GM20431 (cell line): Measurements from ENCODE around the gene RYR1.
"Not testable (repeated sequence)": the region's sequence is repeated elsewhere in the genome, so short reads cannot be mapped to it uniquely, and the experiment has no call there.

ENCODE experiments used
- in situ Hi-C: fragments of 300-500 bp; cut with MseI, MboI; formaldehyde crosslinking; loops from one replicate; pipeline ENCODE4 v1.15.0; 2020; ENCODE audit warnings: low sequenced_read_pairs; ENCODE audit not compliant: unreplicated experiment

RYR1 gene

DNA sequence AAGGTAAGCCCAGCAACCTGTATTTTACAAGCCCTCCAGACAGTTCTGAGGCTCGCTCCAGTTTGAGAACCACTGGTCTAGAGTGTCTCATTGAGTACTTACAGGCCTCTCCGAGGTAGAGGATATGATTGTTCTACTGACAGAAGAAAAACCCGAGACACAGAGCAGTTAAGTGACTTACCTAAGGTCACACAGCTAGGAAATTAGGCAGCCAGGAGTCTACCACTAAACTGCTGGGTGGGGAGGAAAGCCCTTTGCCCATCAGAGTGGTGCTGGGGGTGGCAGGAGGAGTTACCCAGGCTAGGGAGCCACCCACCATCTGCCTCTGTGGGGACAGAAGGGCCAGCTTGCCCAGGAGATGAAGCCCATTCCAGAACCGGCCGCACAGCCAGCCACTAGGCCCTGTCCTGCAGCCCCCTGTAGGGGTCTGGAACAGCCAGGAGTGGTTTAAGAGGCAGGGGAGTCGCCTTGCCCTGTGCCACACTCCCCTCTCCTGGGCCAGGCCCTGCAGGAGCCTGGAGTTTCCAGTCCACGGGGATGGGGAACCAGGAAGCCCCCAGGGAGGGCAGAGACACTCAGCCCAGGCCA is 8.2 kb upstream of the RYR1 start:
- in situ Hi-C loops: no loop called here

DNA sequence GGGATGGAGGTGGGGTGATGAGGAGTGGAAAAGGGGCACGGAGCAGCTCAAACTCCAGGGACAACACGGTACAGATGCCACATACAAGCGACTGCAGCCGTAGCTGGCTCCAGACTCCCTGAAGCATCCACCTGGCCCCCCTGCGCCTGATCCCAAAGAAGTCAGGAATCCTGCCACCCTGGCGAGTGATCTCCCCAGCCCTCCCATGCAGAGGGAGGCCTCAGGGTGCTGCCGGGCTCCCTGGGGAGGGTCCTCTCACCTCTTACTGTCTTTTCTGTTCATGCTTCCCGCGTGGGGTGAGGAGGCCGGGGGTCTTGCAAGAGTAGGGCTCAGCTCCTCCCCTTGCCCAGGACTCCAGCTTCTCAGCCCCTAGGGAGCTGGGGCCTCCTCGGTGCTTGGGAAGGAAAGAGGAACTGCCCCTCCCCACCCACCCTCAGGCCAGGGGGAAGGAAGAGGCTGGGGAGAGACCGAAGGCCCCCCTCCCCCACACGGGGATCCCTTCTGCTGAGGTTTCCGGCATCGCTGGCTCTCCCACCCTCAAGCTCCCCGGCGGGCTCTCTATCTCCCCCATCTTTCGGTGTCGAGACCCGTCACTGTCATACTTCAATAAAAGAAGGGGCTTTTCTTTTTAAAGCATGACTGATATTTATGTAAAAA is 7.6 kb upstream of the RYR1 start, which contains the start of gene RASGRP4:
Gene RASGRP4, minus strand, starts transcription at position 410 of the 657 bp plus-strand sequence. Its CDS starts 128 bp downstream, at position 282.
- in situ Hi-C loops: no loop called here

DNA sequence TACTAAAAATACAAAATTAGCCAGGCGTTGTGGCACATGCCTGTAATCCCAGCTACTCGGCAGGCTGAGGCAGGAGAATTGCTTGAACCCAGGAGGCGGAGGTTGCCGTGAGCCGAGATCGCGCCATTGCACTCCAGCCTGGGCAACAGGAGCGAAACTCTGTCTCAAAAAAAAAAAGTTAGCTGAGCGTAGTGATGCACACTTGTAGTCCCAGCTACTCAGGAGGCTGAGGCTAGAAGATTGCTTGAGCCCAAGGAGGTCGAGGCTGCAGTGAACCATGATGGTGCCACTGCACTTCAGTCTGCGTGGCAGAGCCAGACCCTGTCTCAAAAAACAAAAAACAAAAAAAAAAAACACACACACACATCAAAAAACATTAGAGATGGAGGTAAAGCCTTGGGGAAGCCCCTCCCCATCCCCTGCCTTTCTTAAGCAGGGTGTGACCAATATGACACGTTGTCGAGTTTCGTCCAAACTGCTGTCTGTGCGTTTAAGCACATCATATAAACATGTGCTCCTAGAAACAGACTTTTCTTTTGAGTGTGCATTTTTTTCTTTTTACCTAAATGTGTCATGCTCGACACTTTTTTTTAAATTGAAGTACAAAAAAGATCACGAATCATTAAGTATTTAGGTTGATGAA is 6.3 kb upstream of the RYR1 start:
- in situ Hi-C loops: not testable (repeated sequence)

DNA sequence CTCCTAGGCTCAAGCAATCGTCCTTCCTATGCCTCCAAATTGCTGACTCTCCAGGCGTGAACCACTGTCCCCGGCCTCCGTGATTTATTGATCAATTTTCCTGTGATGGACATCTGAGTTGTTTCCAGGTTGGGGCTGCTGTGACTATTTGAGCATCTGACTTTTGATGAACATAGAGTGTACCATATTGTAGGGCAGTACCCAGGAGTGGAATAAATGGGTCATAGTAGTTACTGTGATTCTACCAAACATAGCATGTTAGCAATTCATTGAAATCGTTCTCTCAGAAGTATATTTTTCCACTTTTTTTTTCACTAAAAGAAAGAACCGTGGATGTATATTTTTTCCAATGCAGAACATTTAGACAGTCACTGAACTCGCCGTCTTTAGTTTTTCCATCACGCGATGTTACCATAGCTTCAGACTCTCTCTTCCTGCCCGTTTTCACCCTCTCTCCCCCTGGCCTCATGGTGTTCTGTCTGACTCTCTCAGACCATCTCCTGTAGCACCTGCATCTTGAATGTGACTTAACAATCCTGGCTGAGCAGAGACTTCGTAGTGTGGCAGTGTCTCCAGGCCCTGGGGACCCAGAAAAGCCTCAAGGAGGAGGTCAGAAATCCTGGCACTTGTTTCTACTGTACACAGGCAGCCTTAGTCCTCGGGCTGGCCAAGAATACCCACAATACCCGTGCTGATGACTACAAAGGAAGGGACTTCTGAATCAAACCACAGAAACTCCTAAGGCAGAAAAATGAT is 4.3 kb upstream of the RYR1 start:
- in situ Hi-C loops: no loop called here

DNA sequence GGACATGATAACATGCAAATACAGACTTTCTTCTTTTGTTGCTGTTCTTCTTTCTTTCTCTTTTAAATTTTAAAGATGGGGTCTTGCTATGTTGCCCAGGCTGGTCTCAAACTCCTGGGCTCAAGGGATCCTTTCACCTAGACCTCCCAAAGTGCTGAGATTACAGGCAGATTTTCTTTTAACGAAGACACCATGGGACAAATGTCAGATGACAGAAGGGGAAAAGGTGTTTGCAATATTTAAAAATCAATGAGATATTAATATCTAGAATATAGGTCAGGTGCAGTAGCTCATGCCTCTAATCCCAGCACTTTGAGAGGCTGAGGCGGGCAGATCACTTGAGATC is 3.7 kb upstream of the RYR1 start:
- in situ Hi-C loops: no loop called here

DNA sequence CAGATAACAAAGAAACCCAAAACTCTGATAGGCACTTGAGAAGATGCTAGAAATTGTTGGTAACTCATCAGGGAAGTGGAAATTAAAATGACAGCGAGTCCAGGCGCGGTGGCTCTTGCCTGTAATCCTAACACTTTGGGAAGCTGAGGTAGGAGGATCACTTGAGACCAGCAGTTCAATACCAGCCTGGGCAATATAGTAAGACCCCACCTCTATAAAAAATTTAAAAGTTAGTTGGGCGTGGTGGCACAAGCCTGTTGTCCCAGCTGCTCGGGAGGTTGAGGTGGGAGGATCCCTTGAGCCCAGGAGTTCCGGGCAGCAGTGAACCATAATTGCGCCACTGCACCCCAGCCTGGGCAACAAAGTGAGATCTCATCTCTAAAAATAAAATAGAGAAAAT is 2.6 kb upstream of the RYR1 start:
- in situ Hi-C loops: no loop called here

DNA sequence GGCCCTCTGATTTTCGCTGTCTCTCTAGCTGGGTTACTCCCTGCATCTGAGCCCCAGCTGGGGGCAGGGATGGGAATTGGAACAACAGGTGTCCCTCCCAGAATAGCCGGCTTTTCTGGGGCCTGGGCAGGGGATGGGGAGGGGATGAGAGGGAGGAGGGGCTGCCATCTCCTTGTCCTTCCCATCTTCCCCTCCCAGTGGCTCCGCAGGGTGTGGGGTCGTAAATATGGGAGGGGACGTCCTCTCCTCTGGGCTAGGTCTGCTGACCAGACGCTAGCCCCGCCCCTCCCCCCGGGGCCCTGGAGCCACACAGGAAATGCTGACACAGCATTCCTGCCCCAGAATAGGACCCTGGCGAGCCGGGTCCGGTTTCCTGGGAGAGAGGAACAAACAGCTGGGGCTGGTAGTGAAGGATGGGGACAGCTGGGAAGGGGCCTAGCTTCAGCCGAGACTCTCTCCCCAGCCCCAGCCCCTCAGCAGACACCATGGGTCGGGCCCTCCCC is 1.1 kb downstream of the RYR1 start:
- in situ Hi-C loops: no loop called here

DNA sequence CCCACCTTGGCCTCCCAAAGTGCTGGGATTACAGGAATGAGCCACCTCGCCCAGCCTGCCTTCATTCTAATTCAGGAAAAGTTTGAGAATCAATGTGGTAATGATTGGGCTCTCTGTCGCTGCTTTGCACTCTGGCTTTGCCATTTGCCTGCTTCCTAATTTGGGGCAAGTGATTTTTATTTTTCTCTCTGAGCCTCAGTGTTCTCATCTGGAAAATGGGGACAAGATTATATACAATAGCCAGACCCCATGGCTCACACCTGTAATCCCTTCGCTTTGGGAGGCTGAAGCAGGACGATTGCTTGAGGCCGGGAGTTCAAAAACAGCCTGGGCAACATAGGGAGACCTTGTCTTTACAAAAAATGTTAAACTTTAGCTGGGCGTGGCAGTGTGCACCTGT is 3.8 kb downstream of the RYR1 start:
- in situ Hi-C loops: no loop called here

DNA sequence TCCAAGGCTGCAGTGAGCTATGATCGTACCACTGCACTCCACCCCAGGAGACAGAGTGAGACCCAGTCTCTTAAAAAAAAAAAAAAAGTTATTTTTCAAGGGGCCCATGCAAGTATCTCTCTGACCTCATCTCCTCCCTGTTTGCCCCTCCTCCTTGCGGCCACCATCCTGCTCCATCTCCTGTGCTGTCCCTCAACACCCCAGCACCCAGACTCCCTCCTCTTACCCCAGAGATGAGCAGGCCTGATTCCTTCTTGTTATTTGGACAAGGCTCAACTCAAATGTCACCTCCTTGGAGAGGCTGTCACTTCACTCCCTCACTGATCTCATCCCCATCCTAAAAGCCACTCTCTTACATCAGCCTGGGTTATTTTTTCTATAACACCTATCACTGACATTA is 4.4 kb downstream of the RYR1 start:
- in situ Hi-C loops: no loop called here

DNA sequence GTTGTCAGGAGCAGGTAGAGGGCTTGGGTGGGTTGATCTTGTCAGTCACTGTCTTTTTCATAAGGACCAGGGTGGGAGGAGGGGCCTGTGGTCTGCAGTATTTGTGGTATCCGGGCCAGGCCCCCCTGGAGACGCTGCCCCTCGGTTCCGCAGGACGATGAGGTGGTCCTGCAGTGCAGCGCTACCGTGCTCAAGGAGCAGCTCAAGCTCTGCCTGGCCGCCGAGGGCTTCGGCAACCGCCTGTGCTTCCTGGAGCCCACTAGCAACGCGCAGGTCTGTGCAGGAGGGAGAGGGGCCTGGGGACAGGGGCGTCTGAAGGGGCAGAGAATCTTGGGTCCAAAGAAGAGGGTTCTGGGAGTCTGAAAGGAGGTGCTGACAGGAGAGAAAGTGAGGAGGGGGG is 7.1 kb downstream of the RYR1 start:
- in situ Hi-C loops: no loop called here

DNA sequence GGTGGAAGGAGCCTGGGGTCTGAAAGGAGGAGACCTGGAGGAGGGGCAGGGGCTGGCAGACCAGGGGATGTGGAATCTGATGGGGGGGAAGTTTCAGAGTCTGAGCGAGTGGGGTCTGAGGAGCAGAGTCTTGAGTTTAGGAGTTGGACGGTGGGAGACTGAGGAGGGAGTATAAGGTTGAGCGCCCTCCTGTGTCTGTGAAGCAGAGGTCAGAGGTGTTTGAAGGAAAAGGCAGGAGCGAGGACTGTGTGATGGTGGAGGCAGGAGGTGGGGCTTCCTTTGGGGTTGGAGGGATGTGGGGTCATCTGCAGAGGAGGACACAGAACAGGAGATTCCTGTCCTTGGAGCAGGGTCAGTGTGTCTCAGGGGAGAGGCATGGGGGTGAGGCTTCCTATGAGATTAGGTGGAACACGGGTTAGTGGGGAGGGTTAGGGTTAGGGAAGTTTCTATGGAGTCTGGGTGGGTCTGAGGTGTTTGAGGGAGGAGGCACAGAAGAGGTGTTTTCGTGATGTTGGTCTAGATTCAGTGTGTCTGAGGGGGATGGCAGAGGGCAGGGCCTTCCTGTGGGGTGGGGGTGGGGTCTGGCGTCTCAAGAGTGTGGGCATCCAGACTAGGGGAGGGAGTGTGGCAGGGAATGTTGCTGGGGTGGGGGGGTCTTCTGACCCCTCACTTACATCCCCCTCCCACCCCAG is 8.3 kb downstream of the RYR1 start:
- in situ Hi-C loops: no loop called here

DNA sequence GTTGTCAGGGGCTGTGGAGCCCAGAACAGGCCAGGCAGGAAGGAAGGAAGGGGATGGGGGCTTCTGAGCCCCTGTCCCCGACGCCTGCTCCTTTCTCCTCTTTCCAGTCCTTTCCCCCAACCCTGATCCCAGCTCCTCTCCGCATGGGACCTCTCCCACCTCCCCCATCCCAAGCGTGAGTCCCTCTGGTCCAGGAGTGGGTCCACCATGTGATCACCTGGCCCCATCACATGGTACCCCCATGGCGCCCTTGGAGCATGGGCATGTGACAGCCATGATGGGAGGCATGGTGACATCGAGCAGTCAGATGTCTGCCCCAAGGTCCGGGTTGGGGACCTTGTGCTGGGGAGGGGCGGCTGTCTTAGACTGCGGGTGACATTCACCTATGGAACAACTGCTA is 9.2 kb downstream of the RYR1 start:
- in situ Hi-C loops: no loop called here

DNA sequence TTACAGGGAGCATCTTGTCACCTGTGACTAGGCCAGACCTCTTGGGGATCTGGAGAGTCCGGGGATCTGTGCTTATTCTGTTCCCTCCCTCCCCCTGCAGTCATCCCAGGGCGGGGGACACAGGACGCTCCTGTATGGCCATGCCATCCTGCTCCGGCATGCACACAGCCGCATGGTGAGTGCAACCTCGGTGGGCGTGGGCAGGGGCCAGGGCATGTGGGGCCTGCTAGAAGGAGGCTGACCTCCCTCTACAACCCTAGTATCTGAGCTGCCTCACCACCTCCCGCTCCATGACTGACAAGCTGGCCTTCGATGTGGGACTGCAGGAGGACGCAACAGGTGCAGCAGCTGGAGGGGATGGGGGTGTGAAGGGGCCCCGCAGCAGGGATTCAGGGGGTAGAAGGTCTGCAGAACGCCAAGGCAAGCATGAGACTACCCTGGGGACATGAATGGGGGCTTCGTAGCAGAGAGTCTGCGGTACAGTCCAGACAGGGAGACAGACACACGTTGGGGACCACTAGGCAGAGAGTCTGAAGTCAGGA is 10.0 kb downstream of the RYR1 start:
- in situ Hi-C loops: no loop called here

DNA sequence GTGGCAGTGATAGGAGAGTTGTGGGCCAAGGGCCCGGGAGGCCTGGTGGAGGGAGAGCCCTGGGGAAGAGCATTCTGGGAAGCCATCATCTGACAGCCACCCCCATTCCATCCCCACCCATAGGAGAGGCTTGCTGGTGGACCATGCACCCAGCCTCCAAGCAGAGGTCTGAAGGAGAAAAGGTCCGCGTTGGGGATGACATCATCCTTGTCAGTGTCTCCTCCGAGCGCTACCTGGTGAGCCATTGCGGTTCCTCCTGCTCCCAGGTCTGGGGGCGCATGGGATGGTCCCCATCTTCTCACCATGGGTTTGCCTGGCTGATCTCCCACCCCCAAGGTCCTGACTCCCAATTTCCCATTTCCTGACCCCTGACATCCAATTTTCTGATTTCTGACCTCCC is 10.5 kb downstream of the RYR1 start:
- in situ Hi-C loops: no loop called here

DNA sequence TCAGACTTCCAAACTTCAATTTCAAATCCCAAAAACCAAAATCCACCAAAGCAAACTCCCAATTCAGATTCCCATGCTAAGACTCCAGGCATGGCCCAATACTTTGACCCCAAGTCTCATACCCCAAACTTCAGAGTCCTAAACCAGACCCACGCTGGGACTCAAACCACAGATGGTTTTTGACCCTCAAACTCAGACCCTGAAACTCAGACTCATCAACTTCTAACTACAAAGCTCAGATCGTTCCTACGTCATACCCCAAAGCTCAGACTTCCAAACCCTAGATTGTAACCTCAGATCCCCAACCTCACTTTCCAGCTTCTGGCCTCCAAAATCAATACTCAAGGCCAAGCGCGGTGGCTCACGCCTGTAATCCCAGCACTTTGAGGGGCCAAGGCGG is 11.9 kb downstream of the RYR1 start:
- in situ Hi-C loops: no loop called here

DNA sequence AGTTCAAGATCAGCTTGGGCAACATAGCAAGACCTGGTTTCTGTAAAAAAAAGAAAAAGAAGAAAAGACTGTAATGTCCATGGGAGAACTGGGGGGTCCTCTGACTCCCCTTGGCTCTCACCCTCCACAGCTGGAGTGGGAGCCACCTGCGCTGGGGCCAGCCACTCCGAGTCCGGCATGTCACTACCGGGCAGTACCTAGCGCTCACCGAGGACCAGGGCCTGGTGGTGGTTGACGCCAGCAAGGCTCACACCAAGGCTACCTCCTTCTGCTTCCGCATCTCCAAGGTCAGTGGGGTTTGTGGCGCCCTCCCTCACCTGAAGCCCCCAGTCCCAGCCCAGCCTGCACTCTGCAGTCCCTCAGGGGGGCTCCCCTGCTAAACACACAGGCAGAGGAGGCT is 14.7 kb downstream of the RYR1 start:
- in situ Hi-C loops: no loop called here

DNA sequence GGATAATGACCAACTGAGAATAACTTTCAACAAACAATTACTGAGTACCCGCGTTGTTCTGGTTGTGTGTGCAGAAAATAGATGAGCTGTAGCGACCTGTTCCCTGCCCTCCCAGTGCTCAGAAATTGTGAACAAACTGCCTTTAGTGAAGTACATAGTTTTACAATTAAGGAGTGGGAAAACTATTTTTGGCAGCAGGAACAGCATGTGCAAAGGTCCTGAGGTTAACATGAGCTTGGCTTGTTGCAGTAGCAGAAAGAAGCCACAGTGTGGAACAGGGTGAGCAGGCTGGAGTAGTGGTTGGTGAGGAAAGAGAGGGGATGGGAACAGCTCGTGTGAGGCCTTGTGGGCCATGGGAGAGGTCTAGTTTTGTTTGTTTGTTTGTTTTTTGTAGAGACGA is 16.0 kb downstream of the RYR1 start:
- in situ Hi-C loops: no loop called here

DNA sequence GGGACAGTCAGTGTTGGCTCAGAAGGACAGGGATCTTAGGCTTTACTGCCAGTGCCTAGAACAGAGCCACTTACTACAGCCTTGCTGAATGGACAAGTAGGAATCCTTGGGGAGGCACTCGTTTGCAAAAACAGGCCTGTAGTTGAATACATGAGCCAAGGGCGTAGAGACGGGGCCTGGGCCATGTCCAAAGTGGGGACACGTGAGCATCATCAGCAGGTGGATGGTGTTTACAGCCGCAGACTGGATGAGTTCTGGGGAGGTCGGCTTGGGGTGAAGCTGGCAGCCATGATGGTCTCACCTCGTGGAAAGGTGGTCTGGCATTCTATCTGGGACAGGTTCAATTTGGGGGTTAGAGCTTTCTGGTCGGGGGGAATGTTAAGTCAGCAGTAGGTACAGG is 17.5 kb downstream of the RYR1 start:
- in situ Hi-C loops: no loop called here

DNA sequence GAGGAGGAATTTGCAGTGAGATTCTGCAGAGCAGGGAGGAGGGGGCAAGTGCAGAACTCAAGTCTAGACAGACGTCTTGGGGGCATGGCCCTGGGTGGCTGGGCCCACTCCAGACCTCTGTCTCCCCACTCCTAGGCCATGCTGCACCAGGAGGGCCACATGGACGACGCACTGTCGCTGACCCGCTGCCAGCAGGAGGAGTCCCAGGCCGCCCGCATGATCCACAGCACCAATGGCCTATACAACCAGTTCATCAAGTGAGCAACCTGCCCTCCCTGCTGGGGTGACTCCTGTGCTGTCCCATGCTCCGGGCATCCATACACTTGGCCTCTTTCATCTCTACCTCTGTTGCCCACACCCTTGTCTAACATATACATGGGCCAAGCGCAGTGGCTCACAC is 18.1 kb downstream of the RYR1 start:
- in situ Hi-C loops: no loop called here
